T-helper 2 cell treated with Interferon-gamma antibody and Interleukin-4, amounts not matched to agents 100 ng/mL and 5 ng/mL, for 36 hours (primary cell): Measurements from ENCODE around the gene DDX20. TPM values are rescaled to one million over a fixed set of nuclear protein-coding genes. Genes with fewer than 3 reads are reported as not detected.

Source experiments
- intact Hi-C: fragments of 100-400 bp; cut with micrococcal nuclease; formaldehyde crosslinking; loops from one replicate; pipeline ENCODE4 v1.15.1; 2023
- total RNA-seq: library from RNA; stranded (reverse); gene quantifications from 2 replicates; pipeline ENCODE4 v1.2.3, GENCODE V29; 2022

The DDX20 gene
- total RNA-seq, 1 donor from 2014 or later, result 18.9 TPM

DNA sequence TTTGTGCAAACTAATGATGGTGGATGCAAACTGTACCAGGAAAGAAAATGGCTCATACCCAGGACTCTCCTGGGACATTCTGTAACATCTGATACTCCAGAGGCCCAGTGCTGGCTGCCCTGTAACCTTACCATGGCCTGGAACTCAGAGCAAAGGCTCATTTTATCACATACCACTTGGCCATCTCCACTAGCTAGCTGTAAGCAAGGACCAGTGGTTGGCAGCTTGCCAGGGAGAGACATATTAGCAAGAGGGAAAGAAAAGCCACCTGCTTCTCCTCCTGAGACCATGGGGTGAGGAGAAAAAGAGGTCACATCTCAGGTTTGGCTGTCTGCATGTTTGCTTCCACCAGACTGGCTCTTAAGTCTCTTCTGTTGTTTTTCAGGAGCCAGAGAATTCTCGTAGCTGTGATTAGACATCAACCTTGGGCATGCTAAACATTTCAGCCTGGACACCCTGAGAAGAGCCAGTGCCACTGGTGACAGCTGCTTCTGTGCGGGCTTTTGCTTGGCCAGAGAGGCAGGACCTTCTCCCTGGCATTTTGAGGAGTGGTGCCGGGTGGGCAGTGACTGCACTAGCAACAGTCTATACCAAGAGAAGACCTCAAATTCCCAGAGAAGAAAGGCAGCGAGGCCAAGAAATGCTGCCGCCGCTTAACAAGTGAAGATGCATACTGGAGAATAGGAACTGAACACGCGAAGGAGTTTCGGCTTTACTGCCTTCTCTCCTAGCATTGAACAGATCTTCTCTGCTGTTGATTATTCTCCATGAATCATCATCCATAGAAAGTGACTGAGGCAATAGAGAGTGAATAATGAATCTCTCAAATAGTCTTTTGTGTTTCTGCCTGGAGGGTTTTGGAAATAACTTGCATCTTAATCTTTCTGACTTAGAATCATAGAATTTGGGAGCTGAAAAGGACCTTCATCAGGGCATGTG is 9.8 kb upstream of the DDX20 start:
- intact Hi-C loops, result loop anchor here (2.0 kb wide), 1 partner anchor 237 kb away; no protein-coding TSS in a partner anchor

DNA sequence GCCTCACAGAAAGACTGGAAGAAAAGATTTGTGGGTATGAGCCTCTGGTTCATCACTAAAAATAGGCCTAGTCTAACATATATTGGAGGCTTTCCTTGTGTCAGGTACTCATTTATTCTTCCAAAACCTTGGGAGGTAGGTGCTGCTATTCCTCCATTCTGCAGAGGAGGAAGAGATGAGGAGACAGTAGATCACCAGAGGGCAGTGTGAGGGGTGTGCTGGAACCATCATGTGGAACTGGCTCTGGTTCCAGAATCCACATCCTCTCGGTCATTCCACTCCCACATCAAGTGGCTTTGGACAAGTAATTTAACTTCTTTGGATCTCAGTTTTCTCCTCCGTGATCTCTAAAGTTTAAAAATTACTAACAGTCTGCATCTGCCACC is 9.1 kb upstream of the DDX20 start:
- intact Hi-C loops, result loop anchor here (2.0 kb wide), 1 partner anchor 238 kb away; no protein-coding TSS in a partner anchor

DNA sequence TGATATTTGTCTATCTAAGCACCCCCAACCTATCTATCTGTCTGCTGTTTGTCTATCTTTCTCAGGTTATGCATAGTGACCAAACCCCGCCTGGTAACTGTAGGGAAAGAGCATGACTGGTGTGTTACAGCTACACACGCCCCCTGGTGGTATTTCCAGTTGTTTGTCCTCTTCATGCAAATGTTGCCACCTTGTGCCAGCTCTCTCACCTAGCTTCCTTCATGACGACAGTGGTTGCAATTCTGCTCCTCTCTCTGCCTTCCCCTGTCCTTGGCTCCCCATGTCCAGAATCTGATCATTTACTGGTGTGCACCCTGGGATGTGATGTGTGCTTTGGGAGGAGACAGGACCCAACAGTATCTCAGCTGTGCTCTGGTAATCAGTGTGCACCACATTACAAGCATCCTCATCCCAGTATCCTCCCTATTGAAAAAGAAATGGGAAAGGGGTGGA is 8.4 kb upstream of the DDX20 start:
- intact Hi-C loops, result loop anchor here (1.0 to 2.0 kb wide), 2 partner anchors 32 to 239 kb away; no protein-coding TSS in a partner anchor

DNA sequence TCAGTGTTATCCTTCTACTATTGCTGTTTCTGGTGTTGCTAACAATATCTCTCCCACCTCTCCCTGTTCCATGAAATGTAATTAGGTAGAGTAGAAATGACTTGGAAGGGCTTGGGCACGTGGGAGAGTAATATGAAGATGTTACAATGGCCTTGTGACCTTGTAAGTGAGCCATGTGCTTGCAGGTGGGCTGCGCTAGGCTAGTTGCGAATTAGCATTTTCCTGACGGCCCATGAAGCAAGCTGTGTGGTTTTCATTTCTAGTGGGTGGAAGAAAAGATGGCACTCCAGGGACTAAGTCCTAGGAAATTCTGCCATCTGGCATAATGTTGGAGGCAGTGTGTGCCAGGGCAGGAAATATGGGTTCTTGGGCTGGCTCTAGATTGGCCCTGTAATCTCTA is 7.8 kb upstream of the DDX20 start:
- intact Hi-C loops, result loop anchor here (1.0 to 2.0 kb wide), 2 partner anchors 33 to 239 kb away; no protein-coding TSS in a partner anchor

DNA sequence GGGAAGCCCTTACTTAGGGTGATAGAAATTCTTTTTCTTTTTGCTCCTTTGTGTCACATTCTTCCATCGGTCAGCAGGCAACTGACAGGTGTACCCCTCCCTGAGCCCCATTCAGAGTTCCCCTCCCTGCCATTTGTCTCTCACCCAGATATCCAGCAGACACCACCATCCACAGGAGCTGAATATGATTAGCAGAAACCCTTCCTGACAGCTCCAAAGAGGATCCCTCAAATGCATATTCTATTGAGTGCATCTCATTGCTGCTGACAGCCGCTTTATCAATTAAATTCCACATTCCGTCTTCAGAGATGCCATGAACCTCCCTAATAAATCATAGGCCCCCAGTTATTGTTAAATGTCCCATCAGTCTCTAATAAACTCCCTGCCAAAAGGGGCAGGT is 6.1 kb upstream of the DDX20 start:
- intact Hi-C loops, result loop anchor here (10.0 kb wide), 3 partner anchors 555 to 875 kb away; partner anchors contain the start of genes CD53 and LRIF1

DNA sequence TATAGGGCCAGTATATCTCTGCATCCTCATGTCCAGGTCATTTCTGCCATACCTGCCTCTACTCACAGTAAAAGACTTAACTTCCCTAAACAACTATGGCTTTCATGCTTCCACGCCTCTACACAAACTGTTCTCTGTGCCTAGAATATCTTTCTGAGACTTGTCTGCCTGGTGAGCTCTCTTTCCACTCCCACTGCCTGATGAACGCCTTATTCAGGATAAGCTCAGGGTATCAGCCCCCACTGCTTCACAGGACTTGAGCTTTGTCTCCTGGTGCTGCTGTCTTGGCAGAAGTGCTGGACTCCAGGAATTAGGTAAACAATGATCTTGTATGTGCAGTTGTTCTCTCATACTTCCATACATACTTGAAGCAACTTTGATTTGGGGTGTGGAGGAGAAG is 4.8 kb upstream of the DDX20 start:
- intact Hi-C loops, result loop anchor here (10.0 kb wide), 3 partner anchors 556 to 876 kb away; partner anchors contain the start of genes CD53 and LRIF1

DNA sequence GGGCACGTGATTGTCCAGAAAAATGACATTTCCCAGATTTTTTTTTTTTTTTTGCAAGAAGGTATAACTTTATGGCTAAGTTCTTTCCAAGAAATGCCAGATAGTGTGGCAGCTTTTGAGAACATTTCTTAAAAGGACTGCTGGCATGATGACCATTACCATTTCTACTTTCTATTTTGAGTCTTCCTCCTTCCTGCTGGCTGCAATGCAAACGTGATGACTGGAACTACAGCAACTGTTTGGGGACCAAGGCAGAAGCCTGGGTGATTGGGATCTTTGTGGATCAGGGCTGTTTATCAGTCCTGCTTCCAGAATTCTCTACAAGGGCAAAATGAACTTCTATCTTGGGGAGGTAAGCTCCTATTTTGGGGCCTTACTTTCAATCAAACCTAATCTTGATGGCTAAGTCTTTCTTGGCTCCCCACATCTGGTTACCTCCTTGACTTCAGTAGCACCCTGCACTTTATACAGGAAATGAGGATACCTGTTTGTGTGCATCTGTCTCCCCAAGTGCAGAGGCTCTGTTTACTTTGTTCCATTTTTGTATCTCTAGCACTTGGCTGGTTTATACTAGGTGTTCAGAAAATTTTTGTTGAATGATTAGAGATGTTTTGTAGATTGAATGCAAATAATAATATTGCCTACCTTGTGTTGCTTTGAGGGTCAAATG is 3.7 kb upstream of the DDX20 start:
- intact Hi-C loops, result loop anchor here (10.0 kb wide), 3 partner anchors 557 to 877 kb away; partner anchors contain the start of genes CD53 and LRIF1

DNA sequence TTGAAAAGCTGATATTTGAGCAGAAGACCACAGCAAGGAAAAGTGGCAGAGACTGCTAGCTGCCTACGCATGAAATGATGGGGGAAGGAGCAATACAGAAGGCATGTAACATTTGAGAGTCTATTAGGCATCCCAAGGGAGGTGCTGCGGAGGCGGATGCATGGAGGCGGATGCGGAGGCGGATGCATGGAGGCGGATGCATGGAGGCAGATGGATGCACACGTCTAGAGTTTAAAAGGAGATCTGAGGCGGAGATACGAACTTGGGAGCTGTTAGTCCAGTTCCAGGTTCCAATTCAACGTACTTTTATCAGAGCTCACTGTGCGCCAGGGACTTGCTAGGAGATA is 744 bp upstream of the DDX20 start:
- intact Hi-C loops, result loop anchor here (1.0 to 10.0 kb wide), 10 partner anchors 16 to 880 kb away; partner anchors contain the start of genes ATP5PB, CD53, INKA2 and LRIF1

DNA sequence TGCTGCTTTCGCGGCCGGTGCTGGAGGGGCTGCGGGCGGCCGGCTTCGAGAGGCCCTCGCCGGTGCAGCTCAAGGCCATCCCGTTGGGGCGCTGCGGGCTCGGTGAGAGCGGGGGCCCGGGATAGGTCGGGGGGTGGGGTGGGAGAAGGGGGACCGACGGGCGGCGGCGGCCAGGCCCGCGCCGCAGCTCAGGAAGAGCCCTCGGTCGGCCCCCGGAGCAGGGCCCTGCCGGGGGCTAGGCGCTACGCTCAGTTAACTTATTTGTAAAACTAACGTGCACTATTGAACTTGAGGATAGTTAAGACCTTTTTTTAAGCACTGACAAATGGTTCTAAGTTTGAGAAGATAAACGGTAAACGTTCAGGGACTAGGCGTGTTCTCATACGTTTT is 418 bp downstream of the DDX20 start:
- intact Hi-C loops, result loop anchor here (5.0 to 10.0 kb wide), 4 partner anchors 539 to 881 kb away; partner anchors contain the start of genes CD53 and LRIF1

DNA sequence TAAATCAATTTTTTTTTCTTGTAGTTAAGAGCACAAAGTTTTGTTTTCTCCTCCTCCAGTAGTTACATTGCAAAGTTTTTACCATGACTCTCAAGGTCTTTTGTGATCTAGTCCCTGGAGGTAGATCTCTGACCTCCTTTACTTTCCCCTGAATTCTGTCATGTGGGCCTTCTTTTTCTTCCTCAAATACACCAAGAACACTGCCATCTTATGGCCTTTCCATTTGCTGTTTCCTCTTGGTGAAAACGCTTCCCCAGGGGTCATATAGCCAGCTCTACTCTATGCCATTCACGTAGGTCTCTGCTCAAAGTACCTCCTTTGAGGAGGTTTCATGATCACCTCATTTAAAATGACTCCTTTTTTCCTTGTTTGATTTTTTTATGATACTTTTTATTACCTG is 2.7 kb downstream of the DDX20 start:
- intact Hi-C loops, result loop anchor here (5.0 to 10.0 kb wide), 4 partner anchors 541 to 884 kb away; partner anchors contain the start of genes CD53 and LRIF1

DNA sequence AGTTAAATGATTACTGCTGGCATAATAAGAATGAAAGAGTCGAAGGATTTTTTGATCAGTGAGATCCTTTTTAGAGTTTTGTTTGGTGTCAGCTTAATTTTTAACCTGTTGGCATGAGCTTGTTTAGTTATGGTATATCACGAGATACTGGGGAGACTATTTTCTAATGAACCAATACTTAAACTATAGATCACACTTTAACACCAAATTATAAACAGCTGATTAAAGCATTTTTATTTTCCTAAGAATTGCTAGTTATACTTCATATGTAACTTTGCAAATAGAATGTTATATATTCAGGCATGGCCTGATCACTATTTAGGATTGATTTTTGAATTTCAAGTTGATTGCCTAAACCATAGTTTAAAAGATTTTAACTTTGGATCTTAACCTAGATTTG is 6.0 kb downstream of the DDX20 start:
- intact Hi-C loops, result no loop called here

DNA sequence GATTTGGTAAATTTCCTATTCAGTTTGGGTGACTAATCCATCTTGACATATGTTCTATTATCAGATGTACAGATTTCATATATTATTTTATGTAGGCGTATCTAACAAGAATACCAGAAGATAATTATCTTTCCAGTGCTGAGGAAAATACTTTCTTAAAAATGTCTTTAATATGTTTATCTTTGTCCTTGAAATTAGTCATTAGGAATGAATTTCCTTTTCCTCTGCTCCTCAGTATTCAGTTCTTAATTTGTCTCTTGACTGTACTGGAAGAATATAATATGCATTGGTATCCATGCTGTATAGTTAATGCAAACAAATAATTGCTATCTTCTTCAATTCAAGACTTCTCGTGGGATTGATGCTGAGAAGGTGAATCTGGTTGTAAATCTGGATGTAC is 6.6 kb downstream of the DDX20 start:
- intact Hi-C loops, result no loop called here

DNA sequence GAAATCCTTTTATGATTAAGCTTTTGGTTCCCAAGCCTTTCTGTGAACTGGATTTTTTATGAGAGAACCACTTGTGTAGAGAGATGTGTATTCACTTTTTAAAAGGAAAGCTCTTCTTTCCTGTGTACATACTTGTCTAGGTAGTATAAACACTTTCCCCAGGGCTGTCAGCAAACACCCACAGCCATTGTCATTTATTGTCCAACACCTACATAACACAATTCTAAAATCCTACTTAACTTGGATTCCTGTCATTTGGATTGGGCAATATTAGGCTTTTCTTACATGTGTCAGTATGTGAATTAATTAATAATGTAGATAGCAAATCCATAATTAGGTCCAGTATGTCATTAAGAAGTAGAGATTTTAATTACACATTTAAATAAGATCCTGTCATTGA is 12.3 kb downstream of the DDX20 start:
- intact Hi-C loops, result no loop called here

DNA sequence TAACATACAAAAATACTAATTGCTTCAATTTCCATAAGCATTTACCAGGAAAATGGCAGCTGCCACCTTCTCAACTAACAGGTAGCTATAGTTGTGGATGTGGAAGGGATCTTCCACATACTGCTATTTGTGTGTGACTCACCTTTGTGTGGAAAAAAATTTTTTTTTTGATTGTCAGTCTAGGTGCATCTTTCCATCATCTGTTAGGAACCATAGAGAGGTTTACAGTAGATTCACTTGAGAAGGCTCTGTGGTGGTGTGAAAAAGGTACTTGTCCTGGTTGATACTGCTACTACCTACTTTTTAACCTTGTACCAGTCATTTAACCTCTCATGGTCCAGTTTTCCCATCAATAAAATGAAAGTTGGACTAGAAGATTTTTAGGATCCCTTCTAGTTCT is 12.9 kb downstream of the DDX20 start:
- intact Hi-C loops, result loop anchor here (1.0 kb wide), 1 partner anchor 53 kb away; no protein-coding TSS in a partner anchor

DNA sequence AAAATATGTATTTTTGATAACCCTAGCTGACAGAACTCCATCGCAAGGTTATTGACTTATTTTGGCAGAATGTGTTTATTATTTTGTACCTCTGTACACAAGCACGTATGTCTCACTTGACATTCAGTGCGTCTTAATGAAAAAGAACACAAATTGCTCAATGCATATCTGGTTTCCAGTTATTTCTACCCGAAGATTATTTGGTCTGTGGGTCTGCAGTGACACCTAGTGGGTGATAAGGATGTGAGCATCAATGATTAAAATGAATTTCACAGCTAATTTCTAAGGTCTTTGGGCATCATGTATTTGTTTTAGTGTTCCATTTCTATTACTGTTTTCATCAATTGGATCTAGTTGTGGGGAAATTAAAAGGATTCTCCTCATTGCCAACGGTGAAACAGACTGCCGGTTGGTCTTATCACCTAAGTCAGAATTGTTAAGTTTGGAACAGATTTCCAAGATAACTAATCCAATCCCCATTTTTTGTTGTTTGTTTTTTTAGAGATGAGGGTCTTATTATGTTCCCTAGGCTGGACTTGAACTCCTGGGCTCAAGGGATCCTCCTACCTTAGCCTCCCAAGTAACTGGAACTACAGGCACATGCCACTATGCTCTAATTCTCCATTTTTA is 13.9 kb downstream of the DDX20 start:
- intact Hi-C loops, result loop anchor here (1.0 kb wide), 1 partner anchor 54 kb away; no protein-coding TSS in a partner anchor

DNA sequence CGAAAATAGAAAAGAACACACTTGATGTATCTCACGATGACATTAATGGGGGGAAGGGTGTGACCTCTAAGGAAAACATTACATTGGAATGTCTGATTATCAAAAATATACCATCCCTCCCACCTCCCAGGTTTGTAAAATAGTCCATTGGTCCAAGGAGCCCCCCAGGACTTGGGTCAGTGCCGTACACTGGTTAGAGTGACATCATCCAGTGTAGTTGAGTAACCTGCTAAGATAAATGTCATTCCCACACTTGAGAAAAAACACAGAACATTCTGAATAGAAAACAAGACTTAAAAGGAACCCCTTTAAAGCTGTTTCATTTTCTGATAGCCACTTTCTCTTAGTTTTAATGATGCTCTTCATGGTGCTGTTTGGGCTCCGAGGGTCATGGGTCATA is 15.2 kb downstream of the DDX20 start:
- intact Hi-C loops, result no loop called here

DNA sequence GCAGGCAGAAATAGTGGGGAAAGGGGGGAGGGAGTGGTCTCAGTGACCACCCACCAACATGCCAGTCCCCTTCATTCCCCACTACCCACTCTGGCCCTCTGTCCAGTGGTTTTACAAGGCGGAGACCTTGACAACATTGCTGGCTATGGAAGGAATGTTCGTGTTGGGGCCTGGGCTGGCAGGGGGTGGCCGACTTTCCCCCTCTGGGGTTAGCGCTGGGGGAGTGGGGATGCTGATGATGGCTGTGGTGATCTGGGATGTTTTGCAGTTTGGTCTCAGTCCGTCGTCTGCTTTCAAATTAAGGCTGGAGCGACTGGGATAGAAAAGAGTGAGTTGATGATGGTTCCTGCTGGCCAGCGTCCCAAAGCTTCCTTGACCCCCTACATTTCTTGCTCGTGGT is 20.3 kb downstream of the DDX20 start:
- intact Hi-C loops, result no loop called here

DNA sequence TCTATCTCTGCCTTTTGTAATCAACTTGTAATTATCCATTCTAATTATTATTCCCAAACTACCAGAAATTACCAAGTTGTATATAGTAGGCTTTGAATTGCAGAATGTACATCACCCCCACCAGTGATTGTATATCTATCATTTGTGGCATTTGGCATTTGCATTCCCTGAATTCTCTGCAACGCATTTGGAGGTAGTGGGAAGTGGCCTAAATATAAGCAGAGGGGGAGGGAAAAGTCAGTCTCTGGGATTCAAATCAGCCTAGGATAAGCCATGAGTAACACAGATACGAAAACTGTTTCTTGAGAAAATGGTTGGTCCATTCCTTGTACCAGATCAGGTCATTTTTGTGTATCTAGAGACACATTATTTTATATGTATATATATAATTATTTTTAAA is 20.7 kb downstream of the DDX20 start:
- intact Hi-C loops, result no loop called here

DNA sequence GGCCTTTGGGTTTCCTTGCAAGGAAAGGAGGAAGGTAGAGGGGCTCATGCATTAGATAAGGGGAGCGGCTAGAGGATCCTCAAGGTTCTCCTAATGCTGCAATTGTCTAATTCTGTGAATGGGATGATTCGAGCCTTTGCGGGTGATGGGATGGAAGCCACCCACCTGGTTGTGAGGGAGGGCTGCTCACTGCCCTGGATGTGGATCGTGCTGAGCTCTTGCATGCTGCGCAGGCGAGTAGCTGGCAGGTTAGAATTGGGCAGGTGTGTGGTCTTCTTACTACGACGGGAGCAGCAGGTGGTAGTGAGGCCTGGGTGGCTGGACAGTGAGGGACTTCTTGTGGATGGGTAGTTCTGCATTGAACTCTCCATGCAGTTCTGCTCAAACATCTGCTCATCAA is 21.2 kb downstream of the DDX20 start:
- intact Hi-C loops, result no loop called here

DNA sequence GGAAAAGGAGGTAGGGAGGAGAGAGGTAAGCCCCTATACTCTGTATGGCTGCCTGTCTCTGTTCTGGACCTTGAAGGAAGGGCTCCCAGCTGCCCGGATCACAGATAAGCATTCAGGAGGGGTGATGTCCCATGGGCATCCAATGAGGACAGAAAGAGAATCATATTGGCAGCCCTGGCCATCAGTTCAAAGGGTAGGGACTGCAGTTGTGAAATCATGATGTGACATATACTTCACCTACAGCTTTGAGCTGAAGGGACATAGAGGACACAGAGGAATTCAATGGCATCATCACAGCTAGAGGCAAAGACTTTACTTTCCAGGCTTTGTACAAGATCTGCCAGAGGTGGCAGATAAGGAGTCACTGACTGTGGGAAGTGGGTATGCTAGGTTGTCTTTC is 21.6 kb downstream of the DDX20 start:
- intact Hi-C loops, result no loop called here

DNA sequence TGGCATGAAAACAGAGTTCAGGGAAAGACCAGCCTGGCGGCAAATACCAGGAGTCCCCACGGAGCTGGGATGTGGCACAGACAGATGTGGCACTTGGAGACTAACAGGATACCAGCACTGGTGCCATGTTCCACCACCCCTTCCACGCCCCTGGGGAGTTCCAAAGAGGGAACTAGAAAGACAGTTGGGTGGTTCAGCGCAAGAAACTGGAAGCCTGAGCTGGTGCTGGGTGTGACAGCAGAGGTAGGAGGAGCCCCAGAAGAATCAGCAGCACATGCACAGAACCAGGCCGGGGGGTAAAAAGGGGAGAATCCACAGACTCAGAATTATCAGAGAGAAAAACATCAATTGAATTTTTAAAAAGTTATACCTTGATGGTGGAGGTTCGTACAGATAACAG is 22.4 kb downstream of the DDX20 start:
- intact Hi-C loops, result no loop called here
